GM20431 (cell line): ENCODE data around the gene DPYD.

Source experiments
- in situ Hi-C: fragments of 300-500 bp; cut with MseI, MboI; formaldehyde crosslinking; loops from one replicate; pipeline ENCODE4 v1.15.0; 2020; ENCODE audit warnings: low sequenced_read_pairs; ENCODE audit not compliant: unreplicated experiment

DPYD gene

GRCh38 chr1:97802011-97802410 is 118.8 kb downstream of the DPYD start:
- in situ Hi-C loops = no loop called here

- in situ Hi-C loops = no loop called here
These were observed 123.2 kb downstream of the DPYD start for GRCh38 chr1:97797403-97798183.

DNA sequence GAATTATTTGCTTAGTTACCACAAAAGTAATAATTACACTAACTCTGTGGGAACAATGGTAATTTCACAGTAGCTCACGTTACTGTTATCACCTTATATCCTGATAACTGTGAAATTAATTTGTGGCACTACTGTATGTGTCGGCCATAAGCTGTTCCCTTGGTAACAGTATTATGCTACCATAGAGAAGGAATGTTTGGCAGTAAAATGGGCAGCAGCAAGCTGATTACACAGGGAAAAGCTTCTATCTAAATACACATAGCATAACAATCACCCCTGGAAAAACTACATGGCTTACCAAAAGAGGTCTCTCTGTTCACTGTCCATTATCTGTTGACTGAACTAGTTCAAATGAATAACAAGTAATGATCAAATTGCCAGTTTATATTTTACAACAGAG is 124.1 kb downstream of the DPYD start:
- in situ Hi-C loops = no loop called here

GRCh38 chr1:97792655-97793054 is 128.2 kb downstream of the DPYD start:
- in situ Hi-C loops = no loop called here

GRCh38 chr1:97791251-97791650 is 129.6 kb downstream of the DPYD start:
- in situ Hi-C loops = no loop called here

DNA sequence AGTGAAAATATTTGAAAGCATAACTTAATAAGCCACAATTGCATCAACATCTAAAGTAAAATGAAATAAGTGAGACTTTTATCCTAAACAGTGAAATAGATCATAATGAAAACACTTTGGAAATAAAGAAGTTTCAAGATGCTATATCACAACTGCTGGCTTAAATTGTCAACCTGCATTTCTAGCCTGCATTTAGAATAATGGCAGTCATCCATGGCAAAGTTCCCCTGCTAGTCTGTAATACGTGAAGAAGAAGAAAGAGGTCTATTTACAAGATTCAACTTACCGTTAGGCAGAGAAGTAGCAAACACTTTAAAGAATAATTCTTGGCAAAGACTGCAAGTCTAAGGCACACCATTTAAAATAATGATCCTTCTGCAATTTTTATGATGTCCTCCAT is 133.6 kb downstream of the DPYD start:
- in situ Hi-C loops = no loop called here

- in situ Hi-C loops = no loop called here
These were observed 136.2 kb downstream of the DPYD start for GRCh38 chr1:97784661-97785060.

DNA sequence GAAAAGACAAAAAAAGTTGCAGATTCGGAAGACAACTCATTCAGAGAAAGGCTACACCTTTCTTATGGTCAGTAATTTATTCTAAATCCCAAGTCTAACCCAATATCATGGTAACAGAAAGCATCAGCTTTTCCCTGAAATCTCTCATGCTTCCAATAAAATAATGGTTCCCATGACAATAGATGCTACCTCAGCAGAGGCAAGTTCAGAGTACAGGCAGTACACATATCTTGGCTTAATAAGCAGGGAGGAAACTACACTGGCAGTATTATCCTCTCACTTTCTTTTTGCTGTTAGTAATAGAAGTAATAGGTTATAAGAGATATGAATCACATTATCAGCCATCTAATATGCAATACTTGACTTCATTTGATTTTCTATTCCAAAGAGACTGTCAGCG is 137.1 kb downstream of the DPYD start:
- in situ Hi-C loops = no loop called here

GRCh38 chr1:97781762-97782337 is 139.0 kb downstream of the DPYD start:
- in situ Hi-C loops = no loop called here

DNA sequence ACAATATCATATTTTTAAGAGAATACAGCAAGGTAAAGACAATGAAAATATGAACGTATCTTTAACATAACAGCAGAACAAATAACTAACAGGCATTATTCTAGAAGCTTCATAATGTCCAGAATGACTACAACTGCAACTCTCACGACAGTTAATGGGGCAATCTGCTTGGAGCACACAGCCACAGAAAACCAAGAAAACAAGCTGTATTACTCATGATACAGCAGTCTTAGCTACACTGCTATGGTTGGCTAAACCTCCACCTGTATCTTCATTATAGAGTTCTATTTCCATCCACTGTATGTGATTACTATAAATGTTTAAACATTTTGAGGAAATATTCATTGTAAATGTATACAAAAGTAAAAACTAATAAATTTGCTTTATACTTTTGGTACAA is 139.9 kb downstream of the DPYD start:
- in situ Hi-C loops = no loop called here

DNA sequence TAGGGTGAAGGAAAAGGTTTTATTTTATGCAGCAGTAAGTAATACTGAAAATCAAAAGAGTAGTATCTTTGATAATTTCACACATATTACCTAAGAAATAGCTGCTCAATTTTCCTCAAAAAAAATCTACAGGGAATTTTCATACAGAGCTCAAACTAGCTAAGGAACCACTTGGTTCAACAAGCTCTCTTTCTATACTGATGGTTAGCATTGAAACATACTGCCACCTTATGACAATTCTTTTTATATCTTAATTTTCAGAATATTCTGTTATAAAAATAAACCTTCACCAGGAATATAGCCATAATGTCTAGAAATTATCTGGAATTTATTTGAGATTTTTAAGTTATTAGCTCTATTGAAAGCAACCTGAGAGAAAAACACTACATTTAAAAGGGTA is 142.1 kb downstream of the DPYD start:
- in situ Hi-C loops = no loop called here

- in situ Hi-C loops = no loop called here
These were observed 150.5 kb downstream of the DPYD start for GRCh38 chr1:97770376-97770775.

DNA sequence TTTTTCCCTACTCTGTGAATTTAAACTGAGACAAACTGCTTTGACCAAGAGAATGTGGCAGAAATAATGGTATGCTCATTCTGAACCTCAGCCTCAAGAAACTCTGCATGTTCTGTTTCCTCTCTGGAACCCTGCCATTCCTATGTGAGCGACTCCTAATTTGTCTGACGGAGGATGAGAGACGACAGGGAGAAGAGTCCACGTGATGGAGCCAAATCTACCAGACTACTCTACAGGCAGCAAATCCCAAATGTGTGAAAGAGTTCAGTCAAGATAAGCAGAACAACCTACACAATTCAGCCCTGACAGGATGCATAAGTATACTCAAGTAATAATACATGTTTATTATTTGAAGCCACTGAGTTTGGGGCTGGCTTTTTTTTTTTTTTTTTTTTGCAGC is 153.5 kb downstream of the DPYD start:
- in situ Hi-C loops = no loop called here

- in situ Hi-C loops = no loop called here
These were observed 155.8 kb downstream of the DPYD start for GRCh38 chr1:97764991-97765390.

DNA sequence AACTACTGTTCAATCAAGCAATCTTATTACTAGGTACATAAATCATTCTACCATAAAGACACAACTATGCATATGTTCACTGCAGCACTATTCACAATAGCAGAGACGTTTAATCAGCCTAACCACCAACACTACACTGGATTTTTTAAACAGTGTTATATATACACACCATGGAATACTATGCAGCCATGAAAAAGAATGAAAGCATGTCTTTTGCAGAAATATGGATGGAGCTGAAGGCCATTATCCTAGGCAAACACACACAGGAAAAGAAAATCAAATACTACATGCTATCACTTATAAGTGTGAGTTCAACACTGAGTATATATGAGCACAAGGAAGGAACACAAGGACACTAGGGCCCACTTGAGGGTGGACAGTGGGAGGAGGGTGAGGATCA is 159.2 kb downstream of the DPYD start:
- in situ Hi-C loops = no loop called here

GRCh38 chr1:97759078-97759477 is 161.8 kb downstream of the DPYD start:
- in situ Hi-C loops = no loop called here

GRCh38 chr1:97758541-97759057 is 162.2 kb downstream of the DPYD start:
- in situ Hi-C loops = no loop called here

GRCh38 chr1:97745912-97746311 is 174.9 kb downstream of the DPYD start:
- in situ Hi-C loops = no loop called here

DNA sequence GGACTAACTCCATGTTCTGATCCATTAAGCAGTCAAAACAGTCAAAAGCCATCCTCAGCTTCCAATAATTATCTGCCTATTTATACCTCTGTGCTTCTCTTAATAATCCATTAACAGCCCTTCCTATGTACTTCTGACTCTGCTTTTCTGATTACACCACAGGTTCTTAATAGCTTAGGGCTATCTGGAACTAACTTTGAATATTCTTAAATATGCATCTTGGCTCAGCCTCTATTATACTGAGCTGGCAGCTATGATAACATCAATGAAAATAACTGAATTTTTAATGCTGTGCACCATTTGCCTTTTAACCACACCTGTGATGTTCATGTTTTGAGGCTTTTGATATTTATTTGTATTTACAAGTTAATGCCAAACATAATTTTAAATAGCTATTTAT is 175.9 kb downstream of the DPYD start:
- in situ Hi-C loops = no loop called here

- in situ Hi-C loops = no loop called here
These were observed 177.7 kb downstream of the DPYD start for GRCh38 chr1:97743129-97743528.

- in situ Hi-C loops = no loop called here
These were observed 179.9 kb downstream of the DPYD start for GRCh38 chr1:97740891-97741290.

GRCh38 chr1:97739596-97740103 is 181.2 kb downstream of the DPYD start:
- in situ Hi-C loops = no loop called here
